ENCODE results near the gene ANKS1B. TPM values are rescaled to one million over a fixed set of nuclear protein-coding genes. Genes with fewer than 3 reads are reported as not detected.

Gene ANKS1B
- total RNA-seq, 1 experiment from 2014 or later, result 5.8 TPM

- TF ChIP-seq ZNF281 (CRISPR knock-in tag; IDR thresholded peaks at IDR 0.05) (no peak), EMX1 (CRISPR knock-in tag; IDR thresholded peaks at IDR 0.05) (no peak), CREM (CRISPR knock-in tag; IDR thresholded peaks at IDR 0.05) (no peak), OVOL2 (CRISPR knock-in tag; IDR thresholded peaks at IDR 0.05; ENCODE audit: borderline replicate concordance) (no peak)
- TF ChIP-seq, protein P1, sequence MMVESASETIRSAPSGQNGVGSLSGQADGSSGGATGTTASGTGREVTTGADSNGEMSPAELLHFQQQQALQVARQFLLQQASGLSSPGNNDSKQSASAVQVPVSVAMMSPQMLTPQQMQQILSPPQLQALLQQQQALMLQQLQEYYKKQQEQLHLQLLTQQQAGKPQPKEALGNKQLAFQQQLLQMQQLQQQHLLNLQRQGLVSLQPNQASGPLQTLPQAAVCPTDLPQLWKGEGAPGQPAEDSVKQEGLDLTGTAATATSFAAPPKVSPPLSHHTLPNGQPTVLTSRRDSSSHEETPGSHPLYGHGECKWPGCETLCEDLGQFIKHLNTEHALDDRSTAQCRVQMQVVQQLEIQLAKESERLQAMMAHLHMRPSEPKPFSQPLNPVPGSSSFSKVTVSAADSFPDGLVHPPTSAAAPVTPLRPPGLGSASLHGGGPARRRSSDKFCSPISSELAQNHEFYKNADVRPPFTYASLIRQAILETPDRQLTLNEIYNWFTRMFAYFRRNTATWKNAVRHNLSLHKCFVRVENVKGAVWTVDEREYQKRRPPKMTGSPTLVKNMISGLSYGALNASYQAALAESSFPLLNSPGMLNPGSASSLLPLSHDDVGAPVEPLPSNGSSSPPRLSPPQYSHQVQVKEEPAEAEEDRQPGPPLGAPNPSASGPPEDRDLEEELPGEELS (CRISPR knock-in tag; IDR thresholded peaks at IDR 0.05), result no peak
These were observed 551.6 kb downstream of the ANKS1B start (continued) for GRCh38 chr12:99433155-99433554.

GRCh38 chr12:99431203-99431602 is 553.5 kb downstream of the ANKS1B start:
- POLR2A ChIA-PET, result no interaction called here
- Mint-ChIP-seq H3K36me3 (no peaks in the 10 kb centered on the region), H3K4me1 (peaks cover 10% of the 10 kb centered on the region), H3K4me3 (no peak overlapping the region), H3K27ac (no peak overlapping the region), H3K9me3 (no peaks in the 10 kb centered on the region), H3K27me3 (ENCODE audit: low read depth) (no peaks in the 10 kb centered on the region)
- TF ChIP-seq, protein P2, sequence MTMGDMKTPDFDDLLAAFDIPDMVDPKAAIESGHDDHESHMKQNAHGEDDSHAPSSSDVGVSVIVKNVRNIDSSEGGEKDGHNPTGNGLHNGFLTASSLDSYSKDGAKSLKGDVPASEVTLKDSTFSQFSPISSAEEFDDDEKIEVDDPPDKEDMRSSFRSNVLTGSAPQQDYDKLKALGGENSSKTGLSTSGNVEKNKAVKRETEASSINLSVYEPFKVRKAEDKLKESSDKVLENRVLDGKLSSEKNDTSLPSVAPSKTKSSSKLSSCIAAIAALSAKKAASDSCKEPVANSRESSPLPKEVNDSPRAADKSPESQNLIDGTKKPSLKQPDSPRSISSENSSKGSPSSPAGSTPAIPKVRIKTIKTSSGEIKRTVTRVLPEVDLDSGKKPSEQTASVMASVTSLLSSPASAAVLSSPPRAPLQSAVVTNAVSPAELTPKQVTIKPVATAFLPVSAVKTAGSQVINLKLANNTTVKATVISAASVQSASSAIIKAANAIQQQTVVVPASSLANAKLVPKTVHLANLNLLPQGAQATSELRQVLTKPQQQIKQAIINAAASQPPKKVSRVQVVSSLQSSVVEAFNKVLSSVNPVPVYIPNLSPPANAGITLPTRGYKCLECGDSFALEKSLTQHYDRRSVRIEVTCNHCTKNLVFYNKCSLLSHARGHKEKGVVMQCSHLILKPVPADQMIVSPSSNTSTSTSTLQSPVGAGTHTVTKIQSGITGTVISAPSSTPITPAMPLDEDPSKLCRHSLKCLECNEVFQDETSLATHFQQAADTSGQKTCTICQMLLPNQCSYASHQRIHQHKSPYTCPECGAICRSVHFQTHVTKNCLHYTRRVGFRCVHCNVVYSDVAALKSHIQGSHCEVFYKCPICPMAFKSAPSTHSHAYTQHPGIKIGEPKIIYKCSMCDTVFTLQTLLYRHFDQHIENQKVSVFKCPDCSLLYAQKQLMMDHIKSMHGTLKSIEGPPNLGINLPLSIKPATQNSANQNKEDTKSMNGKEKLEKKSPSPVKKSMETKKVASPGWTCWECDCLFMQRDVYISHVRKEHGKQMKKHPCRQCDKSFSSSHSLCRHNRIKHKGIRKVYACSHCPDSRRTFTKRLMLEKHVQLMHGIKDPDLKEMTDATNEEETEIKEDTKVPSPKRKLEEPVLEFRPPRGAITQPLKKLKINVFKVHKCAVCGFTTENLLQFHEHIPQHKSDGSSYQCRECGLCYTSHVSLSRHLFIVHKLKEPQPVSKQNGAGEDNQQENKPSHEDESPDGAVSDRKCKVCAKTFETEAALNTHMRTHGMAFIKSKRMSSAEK (CRISPR knock-in tag; IDR thresholded peaks at IDR 0.05; ENCODE audit: borderline replicate concordance), result no peak
- no peak for TF ChIP-seq IRF2 (CRISPR knock-in tag; IDR thresholded peaks at IDR 0.05; ENCODE audit: borderline replicate concordance, low read depth)
- CTCF ChIA-PET, result no interaction called here
- no peak for ATAC-seq
- no peak for DNase-seq (ENCODE audit: low spot score)

- DNase-seq (ENCODE audit: low spot score) (no peak), ATAC-seq (no peak)
- CTCF ChIA-PET, result no interaction called here
- POLR2A ChIA-PET, result no interaction called here
- Mint-ChIP-seq H3K36me3 (no peaks in the 10 kb centered on the region), H3K27me3 (ENCODE audit: low read depth) (no peaks in the 10 kb centered on the region), H3K27ac (no peak overlapping the region), H3K4me1 (peaks cover 8% of the 10 kb centered on the region), H3K9me3 (no peaks in the 10 kb centered on the region), H3K4me3 (no peak overlapping the region)
- no peak for TF ChIP-seq JUN (CRISPR knock-in tag; IDR thresholded peaks at IDR 0.05)
- no peak for TF ChIP-seq SMAD3 (CRISPR knock-in tag; IDR thresholded peaks at IDR 0.05; ENCODE audit: borderline replicate concordance)
These were observed 557.6 kb downstream of the ANKS1B start for GRCh38 chr12:99427104-99427503.

DNA sequence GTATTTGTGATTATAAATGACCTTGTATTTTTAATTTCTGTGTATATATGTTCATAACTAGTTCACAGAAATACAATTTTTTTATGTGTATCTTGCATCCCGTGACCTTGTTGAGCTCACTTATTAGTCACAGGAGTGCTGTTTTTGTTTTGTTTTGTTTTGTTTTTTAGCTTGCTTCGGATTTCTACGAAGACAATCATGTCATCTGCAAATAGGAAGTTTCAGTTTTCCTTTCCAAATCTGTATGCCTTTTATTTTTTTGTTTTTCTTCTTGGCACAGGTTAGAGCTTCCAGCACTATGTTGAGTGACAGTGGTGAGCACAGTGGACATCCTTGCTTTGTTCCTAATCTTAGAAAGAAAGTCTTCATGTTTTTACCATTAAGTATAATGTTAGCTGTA is 566.4 kb downstream of the ANKS1B start:
- H3K4me3 Mint-ChIP-seq, result no peak overlapping the region
- DNase-seq (ENCODE audit: low spot score) (no peak), ATAC-seq (no peak)
- ChIA-PET CTCF (no interaction called here), POLR2A (no interaction called here)
- H3K4me1 Mint-ChIP-seq, result peaks cover 22% of the 10 kb centered on the region
- peaks cover 20% of the 10 kb centered on the region for H3K9me3 Mint-ChIP-seq
- H3K36me3 Mint-ChIP-seq, result peaks cover 5% of the 10 kb centered on the region
- H3K27me3 Mint-ChIP-seq (ENCODE audit: low read depth), result no peaks in the 10 kb centered on the region
- H3K27ac Mint-ChIP-seq, result no peak overlapping the region
- TF ChIP-seq ZSCAN18 (CRISPR knock-in tag; IDR thresholded peaks at IDR 0.05) (no peak), MAX (CRISPR knock-in tag; IDR thresholded peaks at IDR 0.05) (no peak), ZNF396 (CRISPR knock-in tag; IDR thresholded peaks at IDR 0.05; ENCODE audit: borderline replicate concordance) (no peak), NR2C2 (CRISPR knock-in tag; IDR thresholded peaks at IDR 0.05) (no peak), IRF2 (CRISPR knock-in tag; IDR thresholded peaks at IDR 0.05; ENCODE audit: borderline replicate concordance, low read depth) (no peak)
- TF ChIP-seq, protein P2 (CRISPR knock-in tag; IDR thresholded peaks at IDR 0.05; ENCODE audit: borderline replicate concordance), result no peak
